HUES64 (cell line): ENCODE results near the gene LAMA1.

ENCODE experiments used
- H3K27ac ChIP-seq: 2 replicates; pipeline ENCODE4 v1.7.0; 2013; ENCODE audit warnings: low read depth, low read length, inconsistent platforms
- H3K27me3 ChIP-seq: 2 replicates; pipeline ENCODE4 v1.6.1; 2013; ENCODE audit warnings: mild to moderate bottlenecking, low read length; ENCODE audit not compliant: insufficient read depth
- H3K36me3 ChIP-seq: 2 replicates; pipeline ENCODE4 v1.6.1; 2013; ENCODE audit warnings: mild to moderate bottlenecking, low read length; ENCODE audit not compliant: insufficient read depth
- H3K4me1 ChIP-seq: 2 replicates; pipeline ENCODE4 v1.6.1; 2013; ENCODE audit warnings: mild to moderate bottlenecking, low read length, moderate library complexity; ENCODE audit not compliant: insufficient read depth
- H3K4me3 ChIP-seq: 2 replicates; pipeline ENCODE4 v1.5.1; 2013; ENCODE audit warnings: mild to moderate bottlenecking, low read length, moderate library complexity
- H3K9ac ChIP-seq: 2 replicates; pipeline ENCODE4 v1.6.1; 2013; ENCODE audit warnings: mild to moderate bottlenecking, low read depth, low read length
- H3K9me3 ChIP-seq: 2 replicates; pipeline ENCODE4 v1.6.1; 2013; ENCODE audit warnings: low read depth, low read length; ENCODE audit not compliant: insufficient read depth
- WGBS: fragments of 150-250, 120-280 bp; methylation state at CpG from one replicate; pipeline ENCODE4 v1.1.7; 2013; ENCODE audit warnings: missing lambda C conversion rate; 5-methylcytosine and 5-hydroxymethylcytosine counted together

The LAMA1 gene

DNA sequence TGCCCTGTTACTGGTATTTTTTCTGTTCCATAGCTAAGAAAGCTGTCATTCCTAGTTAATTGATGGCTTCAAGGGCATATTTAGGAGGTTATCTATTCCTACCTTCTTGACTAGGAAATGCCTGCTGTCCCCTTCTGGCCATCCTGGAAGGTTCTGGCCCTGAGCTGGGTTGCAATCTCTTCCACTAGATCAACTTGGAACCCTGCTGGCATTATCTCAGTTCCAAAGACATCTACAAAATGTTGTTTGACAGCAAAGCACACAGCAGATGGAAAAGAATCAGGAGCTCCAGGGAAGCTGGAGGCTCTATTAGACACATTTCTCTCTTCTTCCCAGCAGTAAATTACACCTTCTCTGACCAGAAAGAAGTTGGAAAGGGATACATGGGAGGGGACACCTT is 196.0 kb downstream of the LAMA1 start:
- Histone ChIP-seq H3K4me1 (no peaks in the 10 kb centered on the region), H3K4me3 (no peak overlapping the region), H3K9ac (no peak overlapping the region), H3K27ac (no peak overlapping the region), H3K27me3 (no peaks in the 10 kb centered on the region), H3K9me3 (no peaks in the 10 kb centered on the region), H3K36me3 (no peaks in the 10 kb centered on the region)

GRCh38 chr18:6920099-6920955 is 197.3 kb downstream of the LAMA1 start:
- no peaks in the 10 kb centered on the region for H3K4me1 ChIP-seq
- no peaks in the 10 kb centered on the region for H3K27me3 ChIP-seq
- H3K9me3 ChIP-seq, result no peaks in the 10 kb centered on the region
- 84% methylated on average over 37 of the region's 37 CpGs for WGBS
- no peak overlapping the region for H3K4me3 ChIP-seq
- H3K36me3 ChIP-seq, result no peaks in the 10 kb centered on the region
- no peak overlapping the region for H3K9ac ChIP-seq
- H3K27ac ChIP-seq, result no peak overlapping the region

GRCh38 chr18:6917072-6917471 is 200.5 kb downstream of the LAMA1 start:
- Histone ChIP-seq H3K36me3 (no peaks in the 10 kb centered on the region), H3K9ac (no peak overlapping the region), H3K4me3 (no peak overlapping the region), H3K27ac (no peak overlapping the region), H3K4me1 (no peaks in the 10 kb centered on the region), H3K27me3 (no peaks in the 10 kb centered on the region), H3K9me3 (no peaks in the 10 kb centered on the region)
- 78% methylated on average over 3 of the region's 3 CpGs for WGBS

DNA sequence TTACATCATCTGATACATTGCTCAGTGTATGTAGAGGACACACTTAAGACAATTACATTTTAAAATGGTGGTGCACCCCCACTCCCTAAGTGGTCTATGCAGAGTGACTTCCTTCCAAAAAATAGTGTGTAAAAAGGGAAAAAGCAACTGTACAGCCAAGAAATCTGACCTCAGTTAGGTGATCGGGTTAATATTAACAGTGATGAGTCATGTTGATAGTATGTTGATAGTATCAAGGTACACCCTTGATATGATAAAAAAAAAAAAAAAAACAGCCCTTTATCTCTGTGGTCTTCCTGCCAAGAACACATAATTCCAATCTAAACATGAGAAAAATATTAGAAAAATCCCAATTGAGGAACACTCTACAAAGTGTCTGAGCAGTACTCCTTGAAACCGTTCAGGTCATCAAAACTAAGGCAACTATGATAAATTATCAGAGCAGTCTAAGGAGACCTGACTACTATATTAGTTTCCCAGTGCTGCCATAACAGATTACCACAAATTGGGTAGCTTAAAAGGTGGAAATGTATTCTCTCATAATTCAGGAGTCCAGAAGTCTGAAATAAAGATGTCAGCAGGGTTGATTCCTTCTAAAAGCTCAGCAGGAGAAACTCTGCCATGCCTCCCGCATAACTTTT is 216.2 kb downstream of the LAMA1 start:
- no peaks in the 10 kb centered on the region for H3K27me3 ChIP-seq
- no peaks in the 10 kb centered on the region for H3K9me3 ChIP-seq
- no peak overlapping the region for H3K9ac ChIP-seq
- H3K27ac ChIP-seq, result no peak overlapping the region
- H3K4me1 ChIP-seq, result no peaks in the 10 kb centered on the region
- 92% methylated on average over 3 of the region's 3 CpGs for WGBS
- H3K36me3 ChIP-seq, result peaks cover 14% of the 10 kb centered on the region; the same call in 1 of the 2 replicates
- no peak overlapping the region for H3K4me3 ChIP-seq

GRCh38 chr18:6891788-6892187 is 225.8 kb downstream of the LAMA1 start:
- Histone ChIP-seq H3K9me3 (no peaks in the 10 kb centered on the region), H3K27ac (no peak overlapping the region), H3K4me3 (no peak overlapping the region), H3K4me1 (no peaks in the 10 kb centered on the region), H3K36me3 (peaks cover 18% of the 10 kb centered on the region), H3K27me3 (no peaks in the 10 kb centered on the region), H3K9ac (no peak overlapping the region)
- WGBS, result 98% methylated on average over 3 of the region's 3 CpGs
